Neuronal stem cell (in vitro differentiated cells): ENCODE measurements around the gene TNFRSF4.

Experiments
- DNase-seq: peaks from one replicate; pipeline ENCODE4 v3.0.0-alpha.2; 2013; ENCODE audit warnings: low spot score
- H2AFZ ChIP-seq: one replicate; pipeline ENCODE4 v1.6.1; 2013; ENCODE audit warnings: mild to moderate bottlenecking, low read length, inconsistent platforms
- H2AK5ac ChIP-seq: 2 replicates; pipeline ENCODE4 v1.6.1; 2013; ENCODE audit warnings: low read depth, mild to moderate bottlenecking, inconsistent platforms, low read length, moderate library complexity, mixed read lengths
- H2BK120ac ChIP-seq: 2 replicates; pipeline ENCODE4 v1.6.1; 2013; ENCODE audit warnings: low read depth, mild to moderate bottlenecking, inconsistent platforms, low read length, moderate library complexity, mixed read lengths
- H2BK12ac ChIP-seq: one replicate; pipeline ENCODE4 v1.6.1; 2013; ENCODE audit warnings: low read length, inconsistent platforms
- H2BK15ac ChIP-seq: 2 replicates; pipeline ENCODE4 v1.6.1; 2013; ENCODE audit warnings: mild to moderate bottlenecking, low read length, inconsistent platforms, mixed read lengths
- H2BK5ac ChIP-seq: one replicate; pipeline ENCODE4 v1.6.1; 2013; ENCODE audit warnings: inconsistent platforms, mild to moderate bottlenecking, low read length, moderate library complexity
- H3K14ac ChIP-seq: one replicate; pipeline ENCODE4 v1.6.1; 2013; ENCODE audit warnings: low read length, inconsistent platforms
- H3K18ac ChIP-seq: 2 replicates; pipeline ENCODE4 v1.6.1; 2013; ENCODE audit warnings: low read length, inconsistent platforms
- H3K23ac ChIP-seq: 2 replicates; pipeline ENCODE4 v1.6.1; 2013; ENCODE audit warnings: low read depth, mild to moderate bottlenecking, mixed read lengths, low read length, inconsistent platforms; ENCODE audit not compliant: poor library complexity
- H3K27ac ChIP-seq: replicated peaks from 3 replicates; pipeline ENCODE4 v1.5.1; 2013; ENCODE audit warnings: low read length, inconsistent platforms
- H3K27me3 ChIP-seq, 3 experiments: 2 replicates each; pipeline ENCODE4 v1.6.1; 2013; ENCODE audit warnings: low read length in 3 of 3, mild to moderate bottlenecking in 2 of 3, inconsistent platforms in 1 of 3, low read depth in 1 of 3, mixed read lengths in 1 of 3, moderate library complexity in 1 of 3; ENCODE audit not compliant: control insufficient read depth in 3 of 3, insufficient read depth in 3 of 3
- H3K36me3 ChIP-seq, 2 donors: replicated peaks in 1 of 2; 2 replicates each; pipeline ENCODE4 v1.6.1; 2013; ENCODE audit warnings: low read length in 2 of 2; ENCODE audit not compliant: control insufficient read depth in 2 of 2, insufficient read depth in 2 of 2
- H3K4ac ChIP-seq: 2 replicates; pipeline ENCODE4 v1.6.1; 2013; ENCODE audit warnings: inconsistent platforms, mild to moderate bottlenecking, low read length, moderate library complexity
- H3K4me1 ChIP-seq, 2 donors: 1 replicate in 1 of 2; 2 replicates in 1 of 2; pipeline ENCODE4 v1.6.1; 2013; ENCODE audit warnings: low read length in 2 of 2, low read depth in 1 of 2; ENCODE audit not compliant: control insufficient read depth in 2 of 2, insufficient read depth in 1 of 2
- H3K4me2 ChIP-seq: one replicate; pipeline ENCODE4 v1.6.1; 2013; ENCODE audit warnings: mild to moderate bottlenecking, low read length, inconsistent platforms; ENCODE audit not compliant: insufficient read depth, poor library complexity, severe bottlenecking
- H3K4me3 ChIP-seq, 2 donors: 2 replicates each; pipeline ENCODE4 v1.5.1; 2013; ENCODE audit warnings: low read length in 2 of 2, mild to moderate bottlenecking in 2 of 2, inconsistent platforms in 1 of 2, moderate library complexity in 1 of 2
- H3K79me1 ChIP-seq: one replicate; pipeline ENCODE4 v1.6.1; 2013; ENCODE audit warnings: low read depth, mild to moderate bottlenecking, inconsistent platforms, low read length, moderate library complexity
- H3K9ac ChIP-seq: one replicate; pipeline ENCODE4 v1.6.1; 2013; ENCODE audit warnings: mild to moderate bottlenecking, low read depth, low read length, inconsistent platforms; ENCODE audit not compliant: poor library complexity
- H3K9me3 ChIP-seq, 2 donors: replicated peaks in 1 of 2; 2 replicates each; pipeline versions ENCODE3 to v1.6.1; 2013; ENCODE audit warnings: low read length in 2 of 2, mild to moderate bottlenecking in 2 of 2, inconsistent platforms in 1 of 2, low read depth in 1 of 2, mixed read lengths in 1 of 2, moderate library complexity in 1 of 2; ENCODE audit not compliant: control insufficient read depth in 2 of 2, insufficient read depth in 1 of 2
- H4K8ac ChIP-seq: one replicate; pipeline ENCODE4 v1.6.1; 2013; ENCODE audit warnings: low read depth, mild to moderate bottlenecking, inconsistent platforms, low read length, moderate library complexity
- H4K91ac ChIP-seq: one replicate; pipeline ENCODE4 v1.6.1; 2013; ENCODE audit warnings: low read length, low read depth, mild to moderate bottlenecking, inconsistent platforms; ENCODE audit not compliant: poor library complexity
- WGBS, 2 donors: extraction: QIAGEN DNeasy Blood & Tissue Kit; methylation state at CpG; one replicate each; pipeline ENCODE4 v1.1.7; 2013; ENCODE audit warnings: missing lambda C conversion rate in 2 of 2, mixed read lengths in 1 of 2; ENCODE audit not compliant: insufficient read length in 2 of 2, insufficient replicate concordance in 1 of 2; ENCODE audit errors: extremely low coverage in 2 of 2; 5-methylcytosine and 5-hydroxymethylcytosine counted together

TNFRSF4 gene

DNA sequence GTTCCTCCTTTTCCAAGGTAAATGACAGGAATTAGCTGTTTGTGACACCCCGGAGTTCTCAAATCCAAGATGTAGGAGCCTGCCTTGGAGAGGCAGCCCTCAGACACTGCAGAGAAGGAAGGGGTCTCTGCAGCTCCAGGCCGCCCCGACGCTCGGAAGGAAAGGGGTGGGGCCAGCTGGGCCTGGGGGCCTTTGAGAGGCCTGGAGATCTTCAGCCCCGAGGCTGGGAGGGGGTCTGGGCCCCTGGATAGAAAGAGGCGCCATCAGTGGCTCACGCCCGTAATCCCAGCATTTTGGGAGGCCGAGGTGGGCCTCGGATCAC lies 6.4 kb downstream of the TNFRSF4 start:
- Histone ChIP-seq H3K27ac (no peak overlapping the region), H2AFZ (no peak overlapping the region), H3K9me3 (no peaks in the 10 kb centered on the region), H2BK15ac (peak overlapping the region; percentile 89), H2BK120ac (no peak overlapping the region), H2BK5ac (no peak overlapping the region), H3K23ac (no peak overlapping the region), H2BK12ac (no peak overlapping the region), H3K79me1 (peaks cover 4% of the 10 kb centered on the region), H4K8ac (no peak overlapping the region), H2AK5ac (peak overlapping the region; percentile 86), H3K14ac (no peak overlapping the region), H3K36me3 (no peaks in the 10 kb centered on the region), H4K91ac (no peak overlapping the region), H3K18ac (peak overlapping the region; percentile 71), H3K4me2 (no peak overlapping the region), H3K4me3 (no peak overlapping the region), H3K27me3 (peaks cover 0 to 42% (median 23%) of the 10 kb centered on the region in 3 experiments), H3K9ac (no peak overlapping the region), H3K4ac (no peak overlapping the region), H3K4me1 (peaks cover 5% of the 10 kb centered on the region in 2 donors)
- DNase-seq = no peak
- WGBS, 2 donors = no CpG with 5 or more reads among the region's 11 CpGs

DNA sequence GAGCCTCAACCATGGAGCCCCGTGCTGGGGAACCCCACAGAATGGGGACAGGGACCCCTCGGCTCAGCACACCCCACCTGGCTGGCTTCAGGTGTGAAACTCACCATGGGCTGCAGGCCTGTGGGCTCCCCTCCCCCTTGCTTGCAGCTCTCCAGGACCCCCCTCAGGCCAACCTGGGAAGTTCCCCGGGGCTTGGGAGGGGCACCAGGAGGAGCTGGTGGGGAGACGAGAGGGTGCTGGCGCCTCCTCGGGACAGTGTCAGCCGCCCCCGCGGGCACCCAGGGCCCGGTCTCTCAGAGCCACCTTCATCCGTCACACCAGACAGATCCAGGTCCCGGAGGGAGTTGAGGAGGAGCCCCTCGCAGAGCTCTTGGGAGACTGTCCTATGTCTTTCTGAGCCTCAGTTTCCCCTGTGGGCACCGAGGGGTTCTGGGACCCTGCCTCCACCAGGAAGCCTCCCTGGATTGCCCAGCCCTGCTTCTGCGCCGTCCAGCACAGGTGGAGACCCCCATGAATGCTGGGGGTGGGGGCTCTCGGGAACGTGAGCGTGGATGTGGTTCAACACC lies 6.9 kb downstream of the TNFRSF4 start:
- H3K4me1 ChIP-seq = peaks cover 5% of the 10 kb centered on the region in 2 donors
- DNase-seq = no peak
- WGBS, 2 donors = no CpG with 5 or more reads among the region's 19 CpGs
- peak overlapping the region; percentile 86 for H2AK5ac ChIP-seq
- H2BK120ac ChIP-seq = peak overlapping the region; percentile 72
- H2BK5ac ChIP-seq = peak overlapping the region; percentile 66
- no peak overlapping the region for H3K14ac ChIP-seq
- peak overlapping the region; percentile 20 for H3K23ac ChIP-seq
- H2BK12ac ChIP-seq = peak overlapping the region; percentile 84
- no peak overlapping the region for H3K27ac ChIP-seq
- H3K18ac ChIP-seq = peak overlapping the region; percentile 71
- peaks cover 4% of the 10 kb centered on the region for H3K79me1 ChIP-seq
- no peak overlapping the region for H4K8ac ChIP-seq
- H4K91ac ChIP-seq = no peak overlapping the region
- H2AFZ ChIP-seq = no peak overlapping the region
- H2BK15ac ChIP-seq = peak overlapping the region; percentile 89
- peaks cover 0 to 42% (median 23%) of the 10 kb centered on the region in 3 experiments for H3K27me3 ChIP-seq
- no peak overlapping the region for H3K4me2 ChIP-seq
- no peak overlapping the region for H3K9ac ChIP-seq
- H3K4me3 ChIP-seq = no peak overlapping the region
- no peak overlapping the region for H3K4ac ChIP-seq
- H3K9me3 ChIP-seq = no peaks in the 10 kb centered on the region
- no peaks in the 10 kb centered on the region for H3K36me3 ChIP-seq

DNA sequence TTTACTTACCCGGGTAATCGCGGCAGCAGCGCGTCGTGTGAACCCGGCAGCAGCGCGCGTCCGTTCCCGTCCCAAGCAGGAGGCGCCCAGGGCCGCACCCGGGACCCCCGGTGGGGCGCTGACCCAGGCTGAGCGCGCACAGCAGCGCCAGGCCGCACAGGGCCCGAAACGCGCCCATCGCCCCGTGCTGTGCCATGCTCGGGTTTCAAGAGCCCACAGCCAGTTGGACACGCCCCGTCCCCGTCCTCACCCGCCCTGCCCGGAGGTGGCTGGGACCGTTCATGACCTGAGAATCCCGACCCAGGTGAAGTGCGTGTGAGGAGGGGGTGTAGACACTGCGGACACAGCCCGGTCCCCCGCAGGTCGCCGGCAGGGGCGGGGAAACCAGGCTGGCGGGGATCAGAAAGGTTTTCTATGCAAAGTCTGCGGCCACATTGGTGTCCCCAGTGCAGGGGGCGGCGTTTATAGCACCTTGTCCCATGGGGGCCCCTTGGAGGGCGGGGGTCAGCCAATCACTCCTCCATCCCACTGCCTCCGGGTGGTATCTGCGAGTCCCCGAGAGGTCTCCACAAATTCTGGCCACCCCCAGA lies 7.5 kb downstream of the TNFRSF4 start, which contains the start of gene TNFRSF18:
Gene TNFRSF18 (minus strand): TSS at position 217 of the 590 bp plus-strand sequence. CDS start 21 bp downstream, at position 196.
- peak; percentile 30 for DNase-seq

DNA sequence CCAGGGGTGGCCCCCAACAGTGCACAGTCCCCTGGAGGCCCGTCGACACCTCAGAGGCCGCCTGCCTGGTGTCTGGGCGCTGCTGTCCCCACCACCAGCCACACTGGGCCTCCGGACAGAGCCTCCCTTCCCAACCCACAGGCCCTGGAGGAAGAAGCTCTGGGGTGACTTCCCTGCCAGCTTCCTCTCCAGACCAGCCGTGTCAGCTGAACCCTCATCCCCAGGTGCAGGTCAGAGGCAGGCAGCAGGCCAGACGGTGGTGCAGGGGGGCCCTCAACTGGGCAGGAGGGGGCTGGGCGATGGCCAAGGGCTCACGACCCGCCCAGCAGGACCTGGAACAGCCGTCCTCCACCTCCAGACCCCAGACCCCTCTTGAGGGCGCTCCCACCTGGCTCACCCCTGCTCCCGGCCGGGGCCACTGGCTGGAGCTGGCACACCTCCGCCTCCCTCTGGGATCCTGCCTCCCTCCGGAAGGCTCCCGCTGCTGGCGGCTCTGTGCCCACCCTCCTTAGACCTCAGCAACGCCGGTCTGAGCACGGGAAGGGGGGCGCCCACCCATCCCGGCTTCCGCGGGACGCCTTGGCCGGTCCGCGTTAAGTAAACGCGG lies 8.1 kb downstream of the TNFRSF4 start:
- H2BK15ac ChIP-seq = peak overlapping the region; percentile 64
- peak overlapping the region; percentile 89 for H3K23ac ChIP-seq
- no peak overlapping the region for H3K27ac ChIP-seq
- H3K27me3 ChIP-seq = peaks cover 0 to 42% (median 23%) of the 10 kb centered on the region in 3 experiments
- H2AFZ ChIP-seq = no peak overlapping the region
- H3K4me2 ChIP-seq = peak overlapping the region; percentile 73
- H4K8ac ChIP-seq = peak overlapping the region; percentile 17
- H3K36me3 ChIP-seq = no peaks in the 10 kb centered on the region
- peak overlapping the region; percentile 18 for H2BK120ac ChIP-seq
- H3K79me1 ChIP-seq = peaks cover 3% of the 10 kb centered on the region
- H2BK12ac ChIP-seq = no peak overlapping the region
- H3K14ac ChIP-seq = peak overlapping the region; percentile 47
- peaks cover 5 to 9% of the 10 kb centered on the region in 2 donors for H3K4me1 ChIP-seq
- peak overlapping the region; percentile 96 for H2AK5ac ChIP-seq
- H4K91ac ChIP-seq = no peak overlapping the region
- no peak overlapping the region for H3K4ac ChIP-seq
- peak overlapping the region; percentile 66 for H2BK5ac ChIP-seq
- peak overlapping the region; percentile 91 for H3K18ac ChIP-seq
- DNase-seq = no peak
- H3K9me3 ChIP-seq = no peaks in the 10 kb centered on the region
- peak overlapping the region; percentile 60 for H3K9ac ChIP-seq
- WGBS, 2 donors = no CpG with 5 or more reads among the region's 31 CpGs
- H3K4me3 ChIP-seq = peak overlapping the region in 1 of 2 donors; percentile 60

More for the DNA sequence above, 7.5 kb downstream of the TNFRSF4 start, which contains the start of gene TNFRSF18:
- H3K23ac ChIP-seq = peak within 1 kb of the TSS; percentile 89
- H4K8ac ChIP-seq = peak within 1 kb of the TSS; percentile 17
- H2AFZ ChIP-seq = no peak within 1 kb of the TSS
- peak within 1 kb of the TSS; percentile 72 for H2BK120ac ChIP-seq
- peak within 1 kb of the TSS; percentile 89 for H2BK15ac ChIP-seq
- H2AK5ac ChIP-seq = peak within 1 kb of the TSS; percentile 96
- peaks cover 0 to 42% (median 23%) of the 10 kb centered on the region in 3 experiments for H3K27me3 ChIP-seq
- H3K9me3 ChIP-seq = no peaks in the 10 kb centered on the region
- WGBS, 2 donors = no CpG with 5 or more reads among the region's 49 CpGs
- no peak within 1 kb of the TSS for H3K4ac ChIP-seq
- peak within 1 kb of the TSS; percentile 66 for H2BK5ac ChIP-seq
- H3K79me1 ChIP-seq = peaks cover 4% of the 10 kb centered on the region
- peak within 1 kb of the TSS; percentile 84 for H2BK12ac ChIP-seq
- H4K91ac ChIP-seq = no peak within 1 kb of the TSS
- no peaks in the 10 kb centered on the region for H3K36me3 ChIP-seq
- H3K14ac ChIP-seq = peak within 1 kb of the TSS; percentile 47
- H3K4me3 ChIP-seq = peak within 1 kb of the TSS in 1 of 2 donors; percentile 60
- H3K18ac ChIP-seq = peak within 1 kb of the TSS; percentile 91
- peaks cover 5% of the 10 kb centered on the region in 2 donors for H3K4me1 ChIP-seq
- peak within 1 kb of the TSS; percentile 73 for H3K4me2 ChIP-seq
- no peak within 1 kb of the TSS for H3K27ac ChIP-seq
- peak within 1 kb of the TSS; percentile 60 for H3K9ac ChIP-seq
